GM19328 (cell line): ENCODE data around the gene SCN4B.

Experiments
- ATAC-seq: cut with Tn5 transposase; IDR thresholded peaks from one replicate; pipeline ENCODE4 v1.9.1; 2021; ENCODE audit warnings: mild to moderate bottlenecking, moderate library complexity; ENCODE audit not compliant: unreplicated experiment

Gene SCN4B

GRCh38 chr11:118154641-118155040 is 2.0 kb upstream of the SCN4B start:
- no peak for ATAC-seq

- ATAC-seq, result no peak
Measured at GRCh38 chr11:118153976-118154375, 1.4 kb upstream of the SCN4B start.

- no peak for ATAC-seq
Measured at GRCh38 chr11:118153516-118153915, 893 bp upstream of the SCN4B start.

- ATAC-seq, result no peak
Measured at GRCh38 chr11:118152020-118152551, 537 bp downstream of the SCN4B start.

- ATAC-seq, result no peak
Measured at GRCh38 chr11:118151431-118151830, 1.2 kb downstream of the SCN4B start.

- ATAC-seq, result no peak
Measured at GRCh38 chr11:118149493-118149892, 3.1 kb downstream of the SCN4B start.

GRCh38 chr11:118148856-118149255 is 3.8 kb downstream of the SCN4B start:
- no peak for ATAC-seq

GRCh38 chr11:118148240-118148639 is 4.4 kb downstream of the SCN4B start:
- no peak for ATAC-seq

GRCh38 chr11:118147502-118147901 is 5.1 kb downstream of the SCN4B start:
- no peak for ATAC-seq

- no peak for ATAC-seq
Measured at GRCh38 chr11:118146554-118146953, 6.1 kb downstream of the SCN4B start.

- ATAC-seq, result peak; percentile 66
Measured at GRCh38 chr11:118145285-118146227, 7.1 kb downstream of the SCN4B start.

- no peak for ATAC-seq
Measured at GRCh38 chr11:118144301-118145268, 8.0 kb downstream of the SCN4B start.

- no peak for ATAC-seq
Measured at GRCh38 chr11:118143661-118144185, 8.9 kb downstream of the SCN4B start.

- ATAC-seq, result no peak
Measured at GRCh38 chr11:118142809-118143208, 9.8 kb downstream of the SCN4B start.

- ATAC-seq, result no peak
Measured at GRCh38 chr11:118142081-118142480, 10.5 kb downstream of the SCN4B start.

GRCh38 chr11:118139578-118139977 is 13.0 kb downstream of the SCN4B start:
- ATAC-seq, result no peak

GRCh38 chr11:118138839-118139420 is 13.7 kb downstream of the SCN4B start:
- ATAC-seq, result no peak

GRCh38 chr11:118136801-118137200 is 15.8 kb downstream of the SCN4B start:
- no peak for ATAC-seq

GRCh38 chr11:118136341-118136740 is 16.3 kb downstream of the SCN4B start:
- no peak for ATAC-seq

GRCh38 chr11:118135796-118136165 is 16.8 kb downstream of the SCN4B start:
- ATAC-seq, result no peak
